Ishikawa (cell line): ENCODE measurements around the gene CHD9NB.

Experiments used
- CEBPB ChIP-seq: IDR thresholded peaks from 2 replicates; pipeline ENCODE4 v1.6.1; 2012
- EGR1 ChIP-seq: IDR thresholded peaks from 2 replicates; pipeline ENCODE4 v1.6.1; 2012
- EP300 ChIP-seq: IDR thresholded peaks from 2 replicates; pipeline ENCODE4 v1.6.1; 2012; ENCODE audit warnings: borderline replicate concordance
- MAX ChIP-seq: IDR thresholded peaks from 2 replicates; pipeline ENCODE4 v1.6.1; 2012
- RAD21 ChIP-seq: IDR thresholded peaks from 2 replicates; pipeline ENCODE4 v1.6.1; 2012; ENCODE audit warnings: low read depth
- REST ChIP-seq: IDR thresholded peaks from 2 replicates; pipeline ENCODE4 v1.6.1; 2012; ENCODE audit warnings: low read depth, mild to moderate bottlenecking
- TAF1 ChIP-seq: IDR thresholded peaks from 2 replicates; pipeline ENCODE4 v1.6.1; 2012; ENCODE audit warnings: low read depth, mild to moderate bottlenecking
- TEAD4 ChIP-seq: IDR thresholded peaks from 2 replicates; pipeline ENCODE4 v1.6.1; 2012
- YY1 ChIP-seq: IDR thresholded peaks from 2 replicates; pipeline ENCODE4 v1.6.1; 2012; ENCODE audit warnings: low read depth
- ZBTB7A ChIP-seq: IDR thresholded peaks from 2 replicates; pipeline ENCODE4 v1.6.1; 2012; ENCODE audit warnings: low read depth

GRCh38 chr16:53007095-53007494 lies 45.6 kb downstream of the CHD9NB start:
- TF ChIP-seq CEBPB (no peak), EP300 (no peak), YY1 (no peak), TEAD4 (no peak), REST (no peak), MAX (no peak), TAF1 (no peak), EGR1 (no peak), RAD21 (no peak), ZBTB7A (no peak)
